H9 (cell line): ENCODE data around the gene EPS15. TPM values are rescaled to one million over a fixed set of nuclear protein-coding genes. Genes with fewer than 3 reads are reported as not detected.
"Not testable (repeated sequence)": the region's sequence is repeated elsewhere in the genome, so short reads cannot be mapped to it uniquely, and the experiment has no call there.

ENCODE experiments used
- DNase-seq: peaks from one replicate; pipeline ENCODE4 v3.0.0-alpha.2; 2017
- H2AFZ ChIP-seq: one replicate; pipeline ENCODE4 v1.6.1; 2013; ENCODE audit warnings: mild to moderate bottlenecking, low read length, control low read depth, moderate library complexity
- H2AK5ac ChIP-seq: 2 replicates; pipeline ENCODE4 v1.6.1; 2013; ENCODE audit warnings: low read length, control low read depth, mixed read lengths; ENCODE audit not compliant: insufficient read length
- H2BK120ac ChIP-seq: one replicate; pipeline ENCODE4 v1.6.1; 2013; ENCODE audit warnings: low read depth, mild to moderate bottlenecking, low read length, control low read depth, inconsistent platforms; ENCODE audit not compliant: poor library complexity, severe bottlenecking
- H2BK12ac ChIP-seq: 2 replicates; pipeline ENCODE4 v1.6.1; 2013; ENCODE audit warnings: low read length, control low read depth, mixed read lengths, low read depth; ENCODE audit not compliant: insufficient read length
- H2BK15ac ChIP-seq: 2 replicates; pipeline ENCODE4 v1.6.1; 2013; ENCODE audit warnings: low read depth, low read length, control low read depth
- H2BK20ac ChIP-seq: one replicate; pipeline ENCODE4 v1.6.1; 2013; ENCODE audit warnings: low read depth, mild to moderate bottlenecking, low read length, control low read depth, inconsistent platforms; ENCODE audit not compliant: poor library complexity, severe bottlenecking
- H2BK5ac ChIP-seq: 2 replicates; pipeline ENCODE4 v1.6.1; 2013; ENCODE audit warnings: low read length, control low read depth, mixed read lengths; ENCODE audit not compliant: insufficient read length
- H3K14ac ChIP-seq: 2 replicates; pipeline ENCODE4 v1.6.1; 2013; ENCODE audit warnings: low read length, control low read depth; ENCODE audit not compliant: insufficient read depth
- H3K18ac ChIP-seq: 2 replicates; pipeline ENCODE4 v1.6.1; 2013; ENCODE audit warnings: low read depth, mild to moderate bottlenecking, mixed read lengths, low read length, control low read depth; ENCODE audit not compliant: insufficient read length
- H3K23ac ChIP-seq: 2 replicates; pipeline ENCODE4 v1.6.1; 2013; ENCODE audit warnings: low read length, control low read depth, mixed read lengths, low read depth; ENCODE audit not compliant: insufficient read length
- H3K23me2 ChIP-seq: 2 replicates; pipeline ENCODE4 v1.6.1; 2013; ENCODE audit warnings: low read depth, mild to moderate bottlenecking, mixed read lengths, low read length, control low read depth; ENCODE audit not compliant: insufficient read length, poor library complexity, severe bottlenecking
- H3K27ac ChIP-seq: 2 replicates; pipeline ENCODE4 v1.5.1; 2013; ENCODE audit warnings: low read length, control low read depth, mixed read lengths, low read depth; ENCODE audit not compliant: insufficient read length
- H3K27me3 ChIP-seq: 2 replicates; pipeline ENCODE4 v1.6.1; 2013; ENCODE audit warnings: low read length, control low read depth, inconsistent platforms; ENCODE audit not compliant: insufficient read depth
- H3K4ac ChIP-seq: 2 replicates; pipeline ENCODE4 v1.6.1; 2013; ENCODE audit warnings: low read depth, mild to moderate bottlenecking, control low read depth, inconsistent platforms, low read length, moderate library complexity
- H3K4me1 ChIP-seq: 2 replicates; pipeline ENCODE4 v1.6.1; 2013; ENCODE audit warnings: low read length, control low read depth, inconsistent platforms; ENCODE audit not compliant: insufficient read depth
- H3K4me2 ChIP-seq: 2 replicates; pipeline ENCODE4 v1.6.1; 2013; ENCODE audit warnings: low read length, control low read depth, mixed read lengths; ENCODE audit not compliant: insufficient read length, insufficient read depth
- H3K56ac ChIP-seq: 2 replicates; pipeline ENCODE4 v1.6.1; 2013; ENCODE audit warnings: low read depth, mild to moderate bottlenecking, mixed read lengths, low read length, control low read depth; ENCODE audit not compliant: insufficient read length
- H3K79me1 ChIP-seq: 2 replicates; pipeline ENCODE4 v1.6.1; 2013; ENCODE audit warnings: low read depth, mild to moderate bottlenecking, moderate library complexity, low read length, control low read depth, inconsistent platforms; ENCODE audit not compliant: insufficient read depth, poor library complexity, severe bottlenecking
- H3K79me2 ChIP-seq: 2 replicates; pipeline ENCODE4 v1.6.1; 2013; ENCODE audit warnings: low read length, control low read depth, inconsistent platforms; ENCODE audit not compliant: insufficient read depth
- H3K9ac ChIP-seq: 2 replicates; pipeline ENCODE4 v1.6.1; 2013; ENCODE audit warnings: low read length, control low read depth, mixed read lengths; ENCODE audit not compliant: insufficient read length; ENCODE audit errors: extremely low read depth
- H3K9me3 ChIP-seq: one replicate; pipeline ENCODE4 v1.6.1; 2013; ENCODE audit warnings: low read depth, low read length, inconsistent platforms; ENCODE audit not compliant: control insufficient read depth
- H3T11ph ChIP-seq: one replicate; pipeline ENCODE4 v1.6.1; 2013; ENCODE audit warnings: mild to moderate bottlenecking, low read length, control low read depth, inconsistent platforms
- H4K20me1 ChIP-seq: one replicate; pipeline ENCODE4 v1.6.1; 2013; ENCODE audit not compliant: control insufficient read depth, insufficient read length, insufficient read depth
- H4K5ac ChIP-seq: 2 replicates; pipeline ENCODE4 v1.6.1; 2013; ENCODE audit warnings: low read depth, mild to moderate bottlenecking, mixed read lengths, low read length, control low read depth; ENCODE audit not compliant: insufficient read length
- H4K8ac ChIP-seq: replicated peaks from 2 replicates; pipeline ENCODE4 v1.6.1; 2013; ENCODE audit warnings: low read length, control low read depth, mixed read lengths, low read depth; ENCODE audit not compliant: insufficient read length
- H4K91ac ChIP-seq: 2 replicates; pipeline ENCODE4 v1.6.1; 2013; ENCODE audit warnings: low read depth, mild to moderate bottlenecking, moderate library complexity, mixed read lengths, low read length, control low read depth; ENCODE audit not compliant: insufficient read length
- H3K27ac Mint-ChIP-seq, 3 experiments: 2 replicates in 2 of 3; 3 replicates in 1 of 3; pipeline ENCODE4 v1.8.0; 2020 to 2021; ENCODE audit warnings: mixed read lengths in 3 of 3, mild to moderate bottlenecking in 1 of 3, moderate library complexity in 1 of 3
- H3K27me3 Mint-ChIP-seq: 2 replicates; pipeline ENCODE4 v1.8.0; 2021; ENCODE audit warnings: low read depth, mild to moderate bottlenecking, moderate library complexity, mixed read lengths
- H3K36me3 Mint-ChIP-seq, 3 experiments: 2 replicates in 2 of 3; 3 replicates in 1 of 3; pipeline ENCODE4 v1.8.0; 2020 to 2021; ENCODE audit warnings: low read depth in 3 of 3, mixed read lengths in 3 of 3; ENCODE audit not compliant: insufficient read depth in 1 of 3
- H3K4me1 Mint-ChIP-seq, 2 experiments: 2 replicates each; pipeline ENCODE4 v1.8.0; 2020; ENCODE audit warnings: mixed read lengths in 2 of 2
- H3K4me3 Mint-ChIP-seq, 2 experiments: 2 replicates in 1 of 2; 3 replicates in 1 of 2; pipeline ENCODE4 v1.8.0; 2020 to 2021; ENCODE audit warnings: mild to moderate bottlenecking in 2 of 2, mixed read lengths in 2 of 2, moderate library complexity in 1 of 2
- H3K9me3 Mint-ChIP-seq, 2 experiments: 2 replicates in 1 of 2; 3 replicates in 1 of 2; pipeline ENCODE4 v1.8.0; 2020; ENCODE audit warnings: mild to moderate bottlenecking in 2 of 2, mixed read lengths in 2 of 2, moderate library complexity in 1 of 2
- WGBS: extraction: QIAGEN DNeasy Blood & Tissue Kit; methylation state at CpG from one replicate; pipeline ENCODE4 v1.1.7; 2013; ENCODE audit warnings: missing lambda C conversion rate, low lambda C conversion rate, mixed read lengths; ENCODE audit not compliant: insufficient read length; ENCODE audit errors: extremely low coverage; 5-methylcytosine and 5-hydroxymethylcytosine counted together
- total RNA-seq: library from RNA; stranded (reverse); gene quantifications from 2 replicates; pipeline ENCODE4 v1.2.1, GENCODE V29; 2021
- TF ChIP-seq, protein P1 (sequence below): fragments of 200-600 bp; sonication (generic); conservative IDR thresholded peaks from 3 replicates; pipeline ENCODE4 v1.8.0; 2021; ENCODE audit warnings: antibody characterized with exemption, mild to moderate bottlenecking

The EPS15 gene
- total RNA-seq, 1 experiment from 2014 or later = 44.1 TPM

DNA sequence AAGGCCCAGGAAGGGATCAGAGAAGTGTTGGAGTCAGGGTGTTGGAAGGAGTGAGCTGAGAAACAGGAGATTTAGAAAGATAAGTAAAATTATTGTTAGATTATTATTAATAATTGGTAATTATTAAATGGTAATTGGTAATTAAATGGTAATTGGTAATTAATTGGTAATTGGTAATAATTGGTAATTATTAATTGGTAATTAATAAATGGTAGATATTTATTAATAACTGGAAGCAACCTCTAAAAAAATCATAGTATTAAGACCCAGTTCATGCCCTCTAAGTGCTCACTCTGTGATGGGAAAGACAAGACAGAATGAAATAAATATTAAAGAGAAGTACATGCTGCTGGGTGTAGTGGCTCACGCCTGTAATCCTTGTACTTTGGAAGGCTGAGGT, 13.8 kb upstream of the EPS15 start:
- H3K23ac ChIP-seq = no peak overlapping the region
- no peak overlapping the region for H2BK12ac ChIP-seq
- no peak overlapping the region for H2BK120ac ChIP-seq
- H3K23me2 ChIP-seq = no peaks in the 10 kb centered on the region
- Mint-ChIP-seq H3K27me3 (no peaks in the 10 kb centered on the region; the same call in 1 of the 2 replicates), H3K27ac (no peak overlapping the region), H3K36me3 (no peaks in the 10 kb centered on the region), H3K4me1 (no peaks in the 10 kb centered on the region; a peak in 1 of 4 replicates), H3K4me3 (no peak overlapping the region), H3K9me3 (peaks cover 2 to 6% of the 10 kb centered on the region in 2 experiments; a peak in 3 of 5 replicates)
- H3K4me2 ChIP-seq = no peak overlapping the region
- peak overlapping the region; percentile 14 for H2AFZ ChIP-seq
- WGBS = no CpG with 5 or more reads among the region's 1 CpG
- no peaks in the 10 kb centered on the region for H4K20me1 ChIP-seq
- no peak overlapping the region for H3K18ac ChIP-seq
- H3K27me3 ChIP-seq = no peaks in the 10 kb centered on the region
- DNase-seq = no peak
- no peak overlapping the region for H3K14ac ChIP-seq
- H3K4me1 ChIP-seq = no peaks in the 10 kb centered on the region
- H3T11ph ChIP-seq = no peak overlapping the region
- no peak overlapping the region for H3K4ac ChIP-seq
- no peaks in the 10 kb centered on the region for H3K9me3 ChIP-seq
- H2BK15ac ChIP-seq = no peak overlapping the region
- H3K56ac ChIP-seq = no peak overlapping the region
- H2BK5ac ChIP-seq = no peak overlapping the region
- H4K91ac ChIP-seq = no peak overlapping the region
- no peak overlapping the region for H2AK5ac ChIP-seq
- H4K5ac ChIP-seq = no peak overlapping the region
- no peak overlapping the region for H3K9ac ChIP-seq
- no peak overlapping the region for H2BK20ac ChIP-seq
- no peak overlapping the region for H4K8ac ChIP-seq
- H3K27ac ChIP-seq = no peak overlapping the region
- TF ChIP-seq, protein P1, sequence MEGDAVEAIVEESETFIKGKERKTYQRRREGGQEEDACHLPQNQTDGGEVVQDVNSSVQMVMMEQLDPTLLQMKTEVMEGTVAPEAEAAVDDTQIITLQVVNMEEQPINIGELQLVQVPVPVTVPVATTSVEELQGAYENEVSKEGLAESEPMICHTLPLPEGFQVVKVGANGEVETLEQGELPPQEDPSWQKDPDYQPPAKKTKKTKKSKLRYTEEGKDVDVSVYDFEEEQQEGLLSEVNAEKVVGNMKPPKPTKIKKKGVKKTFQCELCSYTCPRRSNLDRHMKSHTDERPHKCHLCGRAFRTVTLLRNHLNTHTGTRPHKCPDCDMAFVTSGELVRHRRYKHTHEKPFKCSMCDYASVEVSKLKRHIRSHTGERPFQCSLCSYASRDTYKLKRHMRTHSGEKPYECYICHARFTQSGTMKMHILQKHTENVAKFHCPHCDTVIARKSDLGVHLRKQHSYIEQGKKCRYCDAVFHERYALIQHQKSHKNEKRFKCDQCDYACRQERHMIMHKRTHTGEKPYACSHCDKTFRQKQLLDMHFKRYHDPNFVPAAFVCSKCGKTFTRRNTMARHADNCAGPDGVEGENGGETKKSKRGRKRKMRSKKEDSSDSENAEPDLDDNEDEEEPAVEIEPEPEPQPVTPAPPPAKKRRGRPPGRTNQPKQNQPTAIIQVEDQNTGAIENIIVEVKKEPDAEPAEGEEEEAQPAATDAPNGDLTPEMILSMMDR = no peak
- no peaks in the 10 kb centered on the region for H3K79me1 ChIP-seq
- H3K79me2 ChIP-seq = no peaks in the 10 kb centered on the region

DNA sequence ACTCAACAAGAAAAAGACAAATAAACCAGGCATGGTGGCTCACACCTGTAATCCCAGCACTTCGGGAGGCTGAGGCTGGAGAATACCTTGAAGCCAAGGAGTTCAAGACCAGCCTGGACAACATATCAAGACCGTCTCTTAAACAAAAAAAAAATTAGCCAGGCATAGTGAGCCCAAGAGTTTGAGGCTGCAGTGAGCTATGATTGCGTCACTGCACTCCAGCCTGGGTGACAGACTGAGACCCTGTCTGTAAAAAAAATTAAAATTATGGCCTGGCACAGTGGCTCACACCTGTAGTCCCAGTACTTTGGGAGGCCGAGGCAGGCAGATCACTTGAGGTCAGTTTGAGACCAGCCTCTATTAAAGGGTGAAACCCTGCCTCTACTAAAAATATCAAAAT, 11.4 kb upstream of the EPS15 start:
- not testable (repeated sequence) for H4K91ac ChIP-seq, H3K9ac ChIP-seq, H2BK120ac ChIP-seq, H3K4ac ChIP-seq, DNase-seq, H3K23ac ChIP-seq, H3K36me3 Mint-ChIP-seq, H4K20me1 ChIP-seq, H3K4me3 Mint-ChIP-seq, H3K14ac ChIP-seq, H3K79me2 ChIP-seq, H3K9me3 ChIP-seq, H3K79me1 ChIP-seq, H3K27me3 ChIP-seq, H2AFZ ChIP-seq, H3K18ac ChIP-seq, H3K23me2 ChIP-seq, H2BK5ac ChIP-seq, H3K4me1 ChIP-seq, H3K9me3 Mint-ChIP-seq, H3K4me2 ChIP-seq, H4K5ac ChIP-seq, H3K4me1 Mint-ChIP-seq, H3K27ac Mint-ChIP-seq, H3K56ac ChIP-seq, H2BK20ac ChIP-seq, H2BK15ac ChIP-seq, H2BK12ac ChIP-seq, H2AK5ac ChIP-seq, H3K27me3 Mint-ChIP-seq, H3T11ph ChIP-seq, H4K8ac ChIP-seq, H3K27ac ChIP-seq
- WGBS = no CpG with 5 or more reads among the region's 4 CpGs
